Neural cell (in vitro differentiated cells): ENCODE results near the gene PPP2R5E.

ENCODE experiments used
- POLR2AphosphoS5 ChIP-seq: IDR thresholded peaks from 2 replicates; pipeline ENCODE4 v1.6.1; 2012
- TF ChIP-seq, protein P1 (sequence below): fragments of 450-650 bp; IDR thresholded peaks from 2 replicates; pipeline ENCODE4 v1.5.1; 2014; ENCODE audit warnings: antibody characterized with exemption, mild to moderate bottlenecking, moderate library complexity; ENCODE audit not compliant: poor library complexity, severe bottlenecking

DNA sequence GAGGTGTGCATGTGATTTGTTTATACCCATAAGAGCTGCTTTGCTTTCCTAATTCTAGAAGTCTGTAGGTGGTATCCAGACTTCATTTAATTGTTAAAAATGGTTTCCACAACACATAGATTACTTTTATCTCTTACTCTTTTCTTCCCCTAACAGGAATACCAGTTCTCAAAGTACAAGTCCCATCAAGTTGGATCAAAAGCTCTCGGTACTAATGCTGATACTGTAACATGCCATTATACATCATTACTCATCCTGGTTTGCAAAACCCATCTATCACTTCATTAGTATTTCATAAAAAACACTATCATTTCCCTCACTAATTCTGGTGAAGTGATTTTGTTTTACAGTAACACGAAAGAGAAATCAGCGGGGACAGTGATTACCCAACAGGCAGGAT, 94.3 kb downstream of the PPP2R5E start:
- TF ChIP-seq, protein P1, sequence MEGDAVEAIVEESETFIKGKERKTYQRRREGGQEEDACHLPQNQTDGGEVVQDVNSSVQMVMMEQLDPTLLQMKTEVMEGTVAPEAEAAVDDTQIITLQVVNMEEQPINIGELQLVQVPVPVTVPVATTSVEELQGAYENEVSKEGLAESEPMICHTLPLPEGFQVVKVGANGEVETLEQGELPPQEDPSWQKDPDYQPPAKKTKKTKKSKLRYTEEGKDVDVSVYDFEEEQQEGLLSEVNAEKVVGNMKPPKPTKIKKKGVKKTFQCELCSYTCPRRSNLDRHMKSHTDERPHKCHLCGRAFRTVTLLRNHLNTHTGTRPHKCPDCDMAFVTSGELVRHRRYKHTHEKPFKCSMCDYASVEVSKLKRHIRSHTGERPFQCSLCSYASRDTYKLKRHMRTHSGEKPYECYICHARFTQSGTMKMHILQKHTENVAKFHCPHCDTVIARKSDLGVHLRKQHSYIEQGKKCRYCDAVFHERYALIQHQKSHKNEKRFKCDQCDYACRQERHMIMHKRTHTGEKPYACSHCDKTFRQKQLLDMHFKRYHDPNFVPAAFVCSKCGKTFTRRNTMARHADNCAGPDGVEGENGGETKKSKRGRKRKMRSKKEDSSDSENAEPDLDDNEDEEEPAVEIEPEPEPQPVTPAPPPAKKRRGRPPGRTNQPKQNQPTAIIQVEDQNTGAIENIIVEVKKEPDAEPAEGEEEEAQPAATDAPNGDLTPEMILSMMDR = no peak
- no peak for TF ChIP-seq POLR2AphosphoS5
